GM20000 (cell line): ENCODE data around the gene PPP6R3.
"Not testable (repeated sequence)": the region's sequence is repeated elsewhere in the genome, so short reads cannot be mapped to it uniquely, and the experiment has no call there.

Experiments used
- DNase-seq: peaks from one replicate; pipeline ENCODE4 v3.0.0; 2012; ENCODE audit warnings: low spot score
- TF ChIP-seq, protein P1 (sequence below): IDR thresholded peaks from 2 replicates; pipeline ENCODE4 v1.5.1; 2012; ENCODE audit warnings: mild to moderate bottlenecking, control low read depth; ENCODE audit errors: extremely low read depth, missing control alignments

The PPP6R3 gene

DNA sequence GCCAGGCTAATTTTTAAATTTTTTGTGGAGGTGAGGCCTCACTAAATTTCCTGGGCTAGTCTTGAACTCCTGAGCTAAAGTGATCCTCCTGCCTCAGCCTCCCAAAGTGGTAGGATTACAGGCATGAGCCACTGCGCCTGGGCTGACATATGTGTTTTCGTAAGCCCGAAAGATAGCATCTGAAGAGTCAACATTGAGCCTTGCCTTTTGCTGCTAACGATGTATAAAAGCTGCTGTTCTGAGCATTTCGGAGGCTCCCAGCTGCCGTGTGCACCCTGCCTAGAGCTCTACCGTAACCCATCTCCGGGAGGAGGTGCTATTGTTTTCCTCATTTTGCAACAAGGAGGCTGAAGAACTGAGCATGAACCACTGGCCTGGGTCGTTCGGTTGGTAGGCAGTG is 18.1 kb upstream of the PPP6R3 start:
- DNase-seq, result no peak
- TF ChIP-seq, protein P1, sequence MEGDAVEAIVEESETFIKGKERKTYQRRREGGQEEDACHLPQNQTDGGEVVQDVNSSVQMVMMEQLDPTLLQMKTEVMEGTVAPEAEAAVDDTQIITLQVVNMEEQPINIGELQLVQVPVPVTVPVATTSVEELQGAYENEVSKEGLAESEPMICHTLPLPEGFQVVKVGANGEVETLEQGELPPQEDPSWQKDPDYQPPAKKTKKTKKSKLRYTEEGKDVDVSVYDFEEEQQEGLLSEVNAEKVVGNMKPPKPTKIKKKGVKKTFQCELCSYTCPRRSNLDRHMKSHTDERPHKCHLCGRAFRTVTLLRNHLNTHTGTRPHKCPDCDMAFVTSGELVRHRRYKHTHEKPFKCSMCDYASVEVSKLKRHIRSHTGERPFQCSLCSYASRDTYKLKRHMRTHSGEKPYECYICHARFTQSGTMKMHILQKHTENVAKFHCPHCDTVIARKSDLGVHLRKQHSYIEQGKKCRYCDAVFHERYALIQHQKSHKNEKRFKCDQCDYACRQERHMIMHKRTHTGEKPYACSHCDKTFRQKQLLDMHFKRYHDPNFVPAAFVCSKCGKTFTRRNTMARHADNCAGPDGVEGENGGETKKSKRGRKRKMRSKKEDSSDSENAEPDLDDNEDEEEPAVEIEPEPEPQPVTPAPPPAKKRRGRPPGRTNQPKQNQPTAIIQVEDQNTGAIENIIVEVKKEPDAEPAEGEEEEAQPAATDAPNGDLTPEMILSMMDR, result no peak

DNA sequence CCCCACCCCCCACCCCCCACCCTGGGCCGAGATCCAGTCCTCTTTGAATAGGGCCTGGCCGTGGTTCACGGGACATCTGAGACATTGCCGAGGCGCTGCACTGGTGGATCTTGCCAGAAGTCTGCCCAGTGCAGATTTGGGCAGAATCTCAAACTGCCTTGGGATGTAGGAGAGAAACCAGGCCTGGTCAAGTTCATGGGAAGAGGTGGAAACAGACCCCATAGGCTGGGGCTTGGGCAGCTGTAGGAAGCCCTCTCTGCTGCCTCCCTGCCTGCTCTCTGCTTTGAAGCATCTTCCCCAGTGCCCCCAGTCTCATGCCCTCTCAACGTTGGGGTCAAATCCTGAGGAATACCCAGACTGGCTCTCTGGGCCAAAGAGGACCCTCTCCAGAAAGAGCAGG is 16.0 kb upstream of the PPP6R3 start:
- no peak for DNase-seq
- TF ChIP-seq, protein P1, result no peak

DNA sequence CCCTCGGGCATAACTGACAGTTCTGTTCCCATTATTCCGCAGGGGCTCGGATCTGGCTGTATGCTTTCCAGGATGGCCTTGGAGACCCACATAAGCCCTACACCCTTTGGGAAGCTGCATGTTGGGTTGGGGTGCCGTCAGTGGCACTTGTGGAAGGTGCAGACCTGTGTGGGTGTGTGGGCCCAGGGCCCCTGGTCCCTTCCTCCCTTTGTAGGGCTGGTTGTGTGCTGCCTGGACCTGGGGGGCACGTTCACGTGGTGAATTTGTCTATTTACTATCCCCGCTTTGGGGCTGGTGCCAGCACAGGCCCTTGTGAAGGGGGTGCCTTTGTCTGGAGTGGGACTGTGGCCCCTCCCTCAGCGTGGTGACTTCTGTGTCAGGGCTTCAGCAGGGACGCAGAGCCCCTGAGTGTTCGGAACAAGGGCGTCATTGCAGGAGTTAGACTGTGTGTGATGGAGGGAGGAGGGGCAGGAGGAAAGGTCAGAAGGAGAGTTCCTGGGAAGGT is 15.0 kb upstream of the PPP6R3 start:
- TF ChIP-seq, protein P1, result no peak
- no peak for DNase-seq

DNA sequence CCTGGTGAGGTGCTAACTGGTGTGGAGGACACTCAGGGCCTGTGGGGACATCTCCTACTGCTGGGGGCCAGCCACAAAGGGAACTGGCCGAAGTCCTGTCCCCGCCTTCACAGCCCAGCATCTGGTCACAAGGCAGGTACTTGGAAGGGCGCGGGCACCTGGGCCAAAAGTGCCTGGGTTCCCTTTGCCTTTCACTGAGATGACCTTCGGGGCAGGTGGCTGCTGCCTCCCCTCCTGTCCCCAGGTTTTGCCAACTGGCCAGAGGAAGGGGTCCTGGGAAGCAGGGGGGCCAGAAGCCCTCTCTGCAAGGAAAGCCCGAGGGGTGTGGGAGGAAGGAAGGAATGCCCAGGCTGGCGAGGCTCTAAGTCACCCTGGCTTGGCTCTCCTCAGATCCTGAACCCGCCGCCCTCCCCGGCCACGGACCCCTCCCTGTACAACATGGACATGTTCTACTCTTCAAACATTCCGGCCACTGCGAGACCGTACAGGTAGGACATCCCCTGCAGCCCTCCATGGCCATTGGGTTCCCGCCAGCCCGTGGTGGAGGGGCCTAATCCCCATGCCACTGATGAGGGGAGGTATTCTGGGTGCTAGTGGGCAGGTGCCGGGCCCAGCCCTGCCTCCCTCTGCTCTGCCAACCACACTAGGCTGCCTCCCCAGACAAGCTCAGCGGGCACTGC is 14.4 kb upstream of the PPP6R3 start:
- DNase-seq, result no peak
- TF ChIP-seq, protein P1, result no peak

DNA sequence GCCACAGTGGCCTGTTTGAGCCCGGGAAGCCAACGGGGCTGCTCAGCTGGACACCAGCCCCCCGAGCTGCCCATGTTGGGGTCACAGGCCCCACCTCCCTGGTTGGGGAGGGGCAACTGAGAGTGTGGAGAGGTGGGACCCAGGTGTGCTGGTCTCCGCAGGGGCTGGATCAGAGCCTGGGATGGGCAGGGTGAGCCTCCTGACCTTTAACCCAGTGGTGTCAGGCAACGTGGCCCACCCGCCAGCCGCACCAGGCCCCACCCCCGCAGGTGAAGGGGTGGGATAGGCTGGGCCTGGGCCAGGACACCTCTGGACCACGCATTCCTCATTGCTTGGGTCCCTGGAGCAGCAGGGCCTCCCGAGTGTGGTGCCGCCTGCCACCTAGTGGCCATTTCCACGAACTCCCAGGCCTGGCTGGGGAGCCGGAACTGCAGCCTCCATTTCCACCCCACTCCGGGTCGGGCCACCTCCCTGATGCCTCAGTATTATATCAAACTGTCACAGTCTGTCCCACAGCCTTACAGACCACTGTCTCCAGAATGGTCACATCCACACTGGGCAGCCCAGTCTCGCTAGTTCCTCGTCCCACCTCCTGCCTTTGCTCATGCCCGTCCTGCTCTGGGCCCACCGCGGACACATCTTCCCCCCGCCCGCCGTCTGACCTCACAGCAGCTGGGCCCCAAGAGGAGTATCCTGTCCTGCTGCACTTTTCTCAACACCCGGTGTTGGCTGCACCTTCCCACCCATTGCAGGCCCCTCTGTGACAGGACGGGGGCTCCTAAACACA is 13.3 kb upstream of the PPP6R3 start:
- peak; percentile 89 for DNase-seq
- TF ChIP-seq, protein P1, result peak; percentile 90

DNA sequence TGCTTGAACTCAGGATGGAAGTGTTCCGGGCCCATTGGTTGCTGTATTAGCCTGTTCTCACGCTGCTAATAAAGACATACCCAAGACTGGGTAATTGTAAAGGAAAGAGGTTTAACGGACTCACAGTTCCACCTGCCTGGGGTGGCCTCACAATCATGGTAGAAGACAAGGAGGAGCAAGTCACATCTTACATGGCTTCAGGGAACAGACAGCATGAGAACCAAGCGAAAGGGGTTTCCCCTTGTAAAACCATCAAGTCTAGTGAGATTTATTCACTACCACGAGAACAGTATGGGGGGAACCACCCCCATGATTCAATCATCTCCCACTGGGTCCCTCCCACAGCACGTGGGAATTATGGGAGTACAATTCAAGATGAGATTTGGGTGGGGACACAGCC is 12.6 kb upstream of the PPP6R3 start:
- DNase-seq, result not testable (repeated sequence)

DNA sequence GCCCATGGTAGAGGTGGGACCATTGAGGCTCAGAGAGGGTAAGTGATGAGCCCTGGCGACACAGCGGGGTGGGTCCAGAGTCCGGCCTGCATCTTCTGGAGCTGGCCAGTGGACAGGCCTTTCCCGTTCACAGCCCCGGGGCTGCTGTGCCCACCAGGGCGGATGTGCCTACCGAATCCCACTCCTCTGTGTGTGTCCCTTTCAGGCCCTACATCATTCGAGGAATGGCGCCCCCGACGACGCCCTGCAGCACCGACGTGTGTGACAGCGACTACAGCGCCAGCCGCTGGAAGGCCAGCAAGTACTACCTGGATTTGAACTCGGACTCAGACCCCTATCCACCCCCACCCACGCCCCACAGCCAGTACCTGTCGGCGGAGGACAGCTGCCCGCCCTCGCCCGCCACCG is 11.9 kb upstream of the PPP6R3 start:
- no peak for DNase-seq
- TF ChIP-seq, protein P1, result no peak
